ENCODE results near the gene CEP78.

The CEP78 gene

GRCh38 chr9:78235762-78236550 lies at the start of gene CEP78:
Gene CEP78, plus strand, starts transcription at chr9:78236075. Its CDS starts 276 bp downstream, at chr9:78236351.
- peak within 1 kb of the TSS; percentile 85 for H3K4me3 ChIP-seq (ENCODE audit: low read depth, low read length)
- TF ChIP-seq CTCF (IDR thresholded peaks at IDR 0.05; ENCODE audit: control insufficient read depth, extremely low read depth, insufficient read depth): no peak

GRCh38 chr9:78187763-78188484 lies 48.0 kb upstream of the CEP78 start:
- TF ChIP-seq CTCF (IDR thresholded peaks at IDR 0.05; ENCODE audit: control insufficient read depth, extremely low read depth, insufficient read depth): no peak
- DNase-seq (ENCODE audit: low read depth): no peak
- H3K4me3 ChIP-seq (ENCODE audit: low read depth, low read length): no peak overlapping the region

More at GRCh38 chr9:78235762-78236550, at the start of gene CEP78:
- peak; percentile 80 for DNase-seq (ENCODE audit: low read depth)

GRCh38 chr9:78188594-78188993 lies 47.3 kb upstream of the CEP78 start:
- TF ChIP-seq CTCF (IDR thresholded peaks at IDR 0.05; ENCODE audit: control insufficient read depth, extremely low read depth, insufficient read depth): no peak
- no peak for DNase-seq (ENCODE audit: low read depth)
- no peak overlapping the region for H3K4me3 ChIP-seq (ENCODE audit: low read depth, low read length)

GRCh38 chr9:78189001-78189400 lies 46.9 kb upstream of the CEP78 start:
- no peak for DNase-seq (ENCODE audit: low read depth)
- H3K4me3 ChIP-seq (ENCODE audit: low read depth, low read length): no peak overlapping the region

GRCh38 chr9:78189461-78189860 lies 46.4 kb upstream of the CEP78 start:
- no peak for TF ChIP-seq CTCF (IDR thresholded peaks at IDR 0.05; ENCODE audit: control insufficient read depth, extremely low read depth, insufficient read depth)
- DNase-seq (ENCODE audit: low read depth): no peak
- no peak overlapping the region for H3K4me3 ChIP-seq (ENCODE audit: low read depth, low read length)

More at GRCh38 chr9:78189001-78189400, 46.9 kb upstream of the CEP78 start:
- TF ChIP-seq CTCF (IDR thresholded peaks at IDR 0.05; ENCODE audit: control insufficient read depth, extremely low read depth, insufficient read depth): no peak

- no peak overlapping the region for H3K4me3 ChIP-seq (ENCODE audit: low read depth, low read length)
- DNase-seq (ENCODE audit: low read depth): no peak
- no peak for TF ChIP-seq CTCF (IDR thresholded peaks at IDR 0.05; ENCODE audit: control insufficient read depth, extremely low read depth, insufficient read depth)
Measured at GRCh38 chr9:78191931-78192330, 43.9 kb upstream of the CEP78 start.

All from LNCaP clone FGC (cell line).